Measurements from ENCODE around the gene SH3BP5L. TPM values are rescaled to one million over a fixed set of nuclear protein-coding genes. Genes with fewer than 3 reads are reported as not detected.

The SH3BP5L gene
- total and polyA plus RNA-seq, 2 of the 13 experiments (the other 11 are each of a cell fraction or from before 2014, with no cell fraction given) = 10.3 to 14.9 TPM

GRCh38 chr1:248872752-248873408, 47.2 kb upstream of the SH3BP5L start (continued):
- TF ChIP-seq ZNF646 (CRISPR knock-in tag; IDR thresholded peaks at IDR 0.05) (no peak), CENPT (CRISPR knock-in tag; IDR thresholded peaks at IDR 0.05; ENCODE audit: low read depth) (no peak), MLXIP (CRISPR knock-in tag; IDR thresholded peaks at IDR 0.05; ENCODE audit: borderline replicate concordance) (no peak), PLSCR1 (CRISPR knock-in tag; IDR thresholded peaks at IDR 0.05; ENCODE audit: borderline replicate concordance) (no peak), ZSCAN5A (CRISPR knock-in tag; IDR thresholded peaks at IDR 0.05; ENCODE audit: borderline replicate concordance) (no peak), ZNF775 (CRISPR knock-in tag; IDR thresholded peaks at IDR 0.05; ENCODE audit: borderline replicate concordance) (no peak), ZNF225 (CRISPR knock-in tag; IDR thresholded peaks at IDR 0.05) (0 out of 2 replicates have a peak, but pooled peaks have one; percentile 16), HMGXB4 (CRISPR knock-in tag; IDR thresholded peaks at IDR 0.05; ENCODE audit: borderline replicate concordance in 1 of 2, low read depth in 1 of 2) (peak in 1 of 2 experiments; percentile 84; a peak in 1 of 4 replicates), KLF15 (CRISPR knock-in tag; IDR thresholded peaks at IDR 0.05; ENCODE audit: borderline replicate concordance) (no peak), MTA3 (CRISPR knock-in tag; IDR thresholded peaks at IDR 0.05) (no peak)
